A673 (cell line): ENCODE data around the gene GGT5.

Experiments used
- EZH2 ChIP-seq: fragments of 200-600 bp; sonication (generic); IDR thresholded peaks from 2 replicates; pipeline ENCODE4 v1.6.1; 2017; ENCODE audit warnings: borderline replicate concordance, low read depth, mild to moderate bottlenecking, mixed read lengths, antibody characterized with exemption, low read length; ENCODE audit not compliant: poor library complexity, severe bottlenecking
- TF ChIP-seq, protein P1 (sequence below): fragments of 300-800, 200-600 bp; sonication (generic); conservative IDR thresholded peaks from 2 replicates; pipeline ENCODE4 v1.5.1; 2017; ENCODE audit warnings: low read depth, mild to moderate bottlenecking, antibody characterized with exemption, low read length, moderate library complexity, mixed read lengths

DNA sequence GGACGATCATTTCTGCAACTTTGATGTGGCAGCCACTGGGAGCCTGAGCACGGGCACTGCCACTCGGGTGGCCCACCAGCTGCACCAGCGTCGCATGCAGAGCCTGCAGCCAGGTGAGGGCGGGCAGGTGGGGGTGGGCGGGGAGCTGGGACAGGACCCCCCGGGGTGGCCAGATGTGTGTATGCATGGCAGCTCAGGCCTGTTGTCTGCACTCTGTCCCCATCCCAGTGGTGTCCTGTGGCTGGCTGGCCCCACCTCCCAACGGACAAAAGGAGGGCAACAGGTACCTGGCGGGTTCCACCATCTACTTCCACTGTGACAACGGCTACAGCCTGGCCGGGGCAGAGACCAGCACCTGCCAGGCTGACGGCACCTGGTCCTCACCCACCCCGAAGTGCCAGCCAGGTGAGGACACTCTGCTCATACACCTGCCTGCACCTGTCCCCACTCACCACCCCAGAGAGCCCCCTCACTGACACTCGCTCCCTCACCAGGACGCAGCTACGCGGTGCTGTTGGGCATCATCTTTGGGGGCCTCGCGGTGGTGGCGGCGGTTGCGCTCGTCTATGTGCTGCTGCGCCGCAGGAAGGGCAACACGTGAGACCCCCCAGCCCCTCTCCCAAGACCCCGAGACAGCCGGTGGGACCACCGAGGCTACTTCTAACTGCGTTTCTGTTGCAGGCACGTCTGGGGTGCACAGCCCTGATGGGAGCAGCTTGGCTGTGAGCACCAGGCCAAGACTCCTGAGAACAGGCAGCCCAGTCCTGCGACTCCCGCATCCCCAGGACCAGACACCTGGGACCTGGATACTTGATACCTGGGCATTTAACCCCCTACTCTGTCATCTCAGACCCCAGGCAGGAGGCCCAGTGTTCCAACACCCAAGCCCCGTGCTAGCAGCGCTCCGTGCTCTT lies 56.9 kb downstream of the GGT5 start:
- TF ChIP-seq EZH2, result no peak
- TF ChIP-seq, protein P1, sequence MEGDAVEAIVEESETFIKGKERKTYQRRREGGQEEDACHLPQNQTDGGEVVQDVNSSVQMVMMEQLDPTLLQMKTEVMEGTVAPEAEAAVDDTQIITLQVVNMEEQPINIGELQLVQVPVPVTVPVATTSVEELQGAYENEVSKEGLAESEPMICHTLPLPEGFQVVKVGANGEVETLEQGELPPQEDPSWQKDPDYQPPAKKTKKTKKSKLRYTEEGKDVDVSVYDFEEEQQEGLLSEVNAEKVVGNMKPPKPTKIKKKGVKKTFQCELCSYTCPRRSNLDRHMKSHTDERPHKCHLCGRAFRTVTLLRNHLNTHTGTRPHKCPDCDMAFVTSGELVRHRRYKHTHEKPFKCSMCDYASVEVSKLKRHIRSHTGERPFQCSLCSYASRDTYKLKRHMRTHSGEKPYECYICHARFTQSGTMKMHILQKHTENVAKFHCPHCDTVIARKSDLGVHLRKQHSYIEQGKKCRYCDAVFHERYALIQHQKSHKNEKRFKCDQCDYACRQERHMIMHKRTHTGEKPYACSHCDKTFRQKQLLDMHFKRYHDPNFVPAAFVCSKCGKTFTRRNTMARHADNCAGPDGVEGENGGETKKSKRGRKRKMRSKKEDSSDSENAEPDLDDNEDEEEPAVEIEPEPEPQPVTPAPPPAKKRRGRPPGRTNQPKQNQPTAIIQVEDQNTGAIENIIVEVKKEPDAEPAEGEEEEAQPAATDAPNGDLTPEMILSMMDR, result no peak
